NCI-H2171 (cell line): Measurements from ENCODE around the gene DTHD1.

Experiments used
- DNase-seq: peaks from one replicate; lab custom pipeline; 2025; lab: John Stamatoyannopoulos, UW

Gene DTHD1

DNA sequence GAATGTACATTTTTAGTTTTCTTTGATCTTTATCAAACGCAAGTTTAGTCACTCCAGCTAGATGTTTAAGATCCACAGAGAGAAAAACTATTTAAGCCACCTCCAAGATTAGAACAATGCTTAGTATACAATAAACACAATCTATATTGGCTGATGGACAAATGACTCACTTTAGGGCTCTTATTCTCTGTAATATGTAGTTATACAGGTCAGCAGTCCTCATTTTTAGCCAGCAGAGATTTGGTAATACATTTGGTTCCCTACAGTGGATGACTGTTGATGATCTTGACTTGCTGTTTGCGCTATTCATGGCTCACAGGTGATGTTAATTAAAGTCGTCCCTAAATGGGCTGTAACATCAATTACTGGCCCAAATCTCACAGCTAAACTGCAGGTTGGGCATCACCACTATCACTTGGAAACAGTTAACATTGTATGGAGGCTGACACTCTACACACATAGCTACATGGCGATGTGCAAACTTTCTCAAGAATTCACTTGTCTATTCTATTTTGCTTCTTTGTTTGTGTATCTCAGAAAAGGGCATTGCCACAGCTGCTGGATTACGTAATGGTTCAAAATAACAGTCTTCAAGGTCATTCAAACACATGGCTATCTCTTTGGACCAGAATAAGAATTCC is 11.8 kb upstream of the DTHD1 start:
- no peak for DNase-seq

DNA sequence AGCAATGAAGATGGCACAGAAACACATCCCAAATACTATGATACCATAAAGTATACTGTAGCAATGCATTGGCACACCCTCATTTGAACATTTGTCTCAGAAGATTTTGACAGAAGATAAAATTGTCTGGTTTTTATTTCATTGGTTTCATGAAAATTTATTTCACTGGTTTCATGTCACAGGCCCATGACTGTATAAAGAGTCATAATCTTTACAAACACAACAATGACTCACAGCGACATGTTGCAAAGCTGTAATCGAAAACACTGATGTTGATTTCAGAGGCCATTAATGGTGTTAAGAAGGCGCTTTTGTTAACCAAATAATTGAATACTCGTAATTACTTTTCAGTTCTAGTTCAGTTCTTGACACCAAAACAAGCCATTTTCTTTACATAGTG is 8.1 kb upstream of the DTHD1 start:
- no peak for DNase-seq

DNA sequence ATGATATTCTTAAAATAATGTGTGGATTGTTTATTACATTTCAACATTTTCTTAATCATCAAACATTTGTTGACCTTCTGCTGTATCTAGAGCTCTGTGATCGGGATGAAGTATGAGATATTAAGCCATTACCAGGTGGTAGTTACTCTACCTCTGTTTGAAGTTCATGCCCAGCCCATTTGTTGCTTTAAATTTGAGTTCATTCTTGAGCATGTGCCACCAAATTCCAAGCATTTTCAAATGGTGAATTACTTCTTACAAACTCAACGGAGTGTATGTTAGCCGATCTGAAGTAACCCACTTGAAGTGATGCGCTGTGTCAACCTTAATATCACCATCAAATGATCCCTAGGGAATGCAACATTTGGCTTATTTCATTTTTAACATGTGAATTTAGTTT is 7.3 kb upstream of the DTHD1 start:
- no peak for DNase-seq

DNA sequence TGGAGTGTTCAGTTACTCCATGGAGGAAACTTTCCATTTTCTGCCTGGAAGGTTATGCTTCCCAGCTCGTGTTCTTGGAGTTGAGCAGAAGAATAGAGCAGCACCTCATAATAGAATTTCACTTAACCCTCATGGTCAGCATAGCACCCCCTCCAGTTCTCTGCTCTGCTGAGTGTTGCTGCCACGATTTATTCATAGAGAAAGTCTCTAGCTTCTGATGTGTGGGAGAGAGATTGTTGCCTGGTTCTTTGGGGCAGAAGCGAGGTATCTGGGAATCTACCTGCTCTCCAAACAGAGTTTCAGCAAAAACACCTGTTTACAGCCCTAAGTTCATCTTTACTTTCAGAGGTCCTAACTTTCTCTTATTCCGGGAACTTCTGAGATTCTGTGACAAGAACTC is 3.9 kb upstream of the DTHD1 start:
- DNase-seq = no peak

DNA sequence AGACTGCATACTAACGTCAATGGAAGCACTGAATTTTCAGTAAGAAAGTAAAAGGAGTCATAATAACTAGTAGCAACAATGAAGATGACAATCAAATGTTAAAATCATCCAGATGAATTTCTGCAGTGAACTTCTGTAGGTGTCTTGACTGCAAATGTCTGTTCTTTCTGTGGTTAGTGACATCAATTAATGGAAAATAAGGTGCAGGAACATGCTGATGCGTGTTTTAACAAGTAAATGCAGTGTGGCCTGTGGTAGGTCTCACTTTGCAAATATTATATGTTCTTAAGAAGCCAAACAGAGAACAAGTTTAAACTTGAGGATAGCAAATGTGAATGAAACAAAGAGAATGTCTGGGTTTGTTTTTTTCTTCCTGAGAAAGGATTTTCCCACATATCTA is 2.6 kb upstream of the DTHD1 start:
- DNase-seq = no peak

DNA sequence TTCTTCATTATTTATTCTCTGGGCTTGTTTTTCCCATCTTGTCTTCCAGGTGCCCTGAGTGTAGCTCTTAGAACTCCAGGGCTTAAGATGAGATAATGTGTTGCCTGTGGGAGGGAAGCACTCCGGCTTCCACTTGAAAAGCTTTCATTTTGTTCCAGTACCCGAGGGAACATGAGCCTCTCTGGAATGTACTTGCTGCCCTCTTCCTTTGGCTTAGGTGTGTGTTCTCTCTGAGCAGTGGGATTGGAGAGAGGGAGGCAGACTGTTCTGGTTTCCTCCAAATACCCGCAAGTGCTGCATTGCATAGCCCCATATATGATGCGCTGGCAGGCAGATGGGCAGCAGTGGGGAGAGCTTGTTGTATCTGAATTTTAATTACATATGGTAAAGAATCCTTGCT is 861 bp upstream of the DTHD1 start:
- DNase-seq = no peak

DNA sequence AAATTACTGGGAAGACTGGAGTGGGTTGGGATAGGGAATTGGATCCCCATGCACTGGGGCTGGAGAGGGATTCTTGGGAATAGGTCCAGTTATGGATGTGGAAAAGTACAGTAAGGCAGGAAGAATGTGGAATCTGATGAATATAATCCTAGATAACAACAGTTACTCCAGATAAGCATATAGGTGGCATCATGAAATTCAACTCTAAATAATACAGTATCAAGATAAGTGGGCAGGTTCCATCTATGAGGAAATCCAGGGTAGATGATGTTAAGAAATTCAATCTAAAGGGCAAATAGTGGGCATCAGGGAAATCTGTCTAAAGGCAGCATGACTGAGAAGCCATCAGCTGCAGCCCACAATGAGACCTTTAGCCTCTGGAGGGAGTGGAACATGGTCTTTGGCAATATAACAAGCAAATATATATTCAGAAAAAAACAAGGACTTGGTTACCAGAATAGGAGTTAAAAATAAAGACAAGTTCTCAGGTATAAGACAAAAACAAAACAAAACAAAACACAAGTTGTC is 1.2 kb downstream of the DTHD1 start:
- DNase-seq = no peak

DNA sequence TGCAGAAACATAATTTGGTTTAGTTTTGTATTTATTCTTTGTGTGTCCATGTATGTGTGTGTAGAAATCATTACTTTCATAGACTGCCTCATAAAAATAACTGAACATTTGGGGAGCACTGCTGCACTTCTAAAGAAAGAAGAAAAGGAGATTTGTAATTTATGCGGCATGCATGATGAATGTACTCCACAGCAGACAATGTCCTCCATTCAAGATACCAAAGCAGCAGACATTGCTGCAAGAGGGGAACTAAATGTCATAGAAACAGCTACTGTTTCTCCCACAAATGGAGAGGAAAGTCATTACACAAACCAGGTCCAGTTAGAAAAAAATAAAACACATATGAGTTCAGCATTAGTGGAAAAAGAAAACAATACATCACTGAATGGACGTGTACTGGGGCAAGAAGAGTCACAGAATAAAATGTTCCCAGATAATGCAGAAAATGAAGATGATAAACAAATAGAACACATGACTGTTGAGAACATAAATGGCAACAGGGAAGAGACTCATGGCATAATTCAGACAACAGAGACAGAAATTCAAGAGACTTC is 2.6 kb downstream of the DTHD1 start:
- no peak for DNase-seq

DNA sequence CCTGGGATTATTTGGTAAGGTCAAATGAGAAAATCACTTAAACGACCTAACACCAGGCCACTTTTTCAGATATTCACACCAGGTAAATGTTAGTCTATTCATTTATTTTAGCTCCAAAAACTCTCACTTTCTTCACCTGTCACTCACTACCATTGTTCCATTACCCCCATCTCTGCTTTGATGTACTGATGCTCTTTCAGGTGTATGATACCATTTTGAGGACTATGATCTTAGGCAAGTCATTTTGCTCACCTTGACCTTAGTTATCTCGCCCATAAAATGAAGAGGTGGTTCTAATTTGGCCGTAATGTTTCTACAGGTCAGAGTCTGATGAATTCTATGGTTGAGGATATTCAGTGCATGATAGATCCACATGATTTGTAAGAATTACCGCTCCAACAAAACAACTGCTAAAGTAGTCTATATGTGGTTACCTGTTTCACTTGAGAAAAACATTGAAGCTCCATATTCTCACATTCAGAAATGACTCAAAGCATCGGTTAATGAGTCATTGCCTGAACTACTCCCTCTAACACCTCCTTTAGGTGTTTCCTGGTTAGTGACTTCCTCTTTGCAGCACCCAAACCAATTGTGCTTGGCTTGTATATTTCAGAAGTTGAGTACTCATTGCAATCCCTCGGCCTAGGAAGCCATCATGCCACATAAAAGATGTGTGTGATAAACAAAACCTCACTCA is 4.5 kb downstream of the DTHD1 start:
- no peak for DNase-seq

DNA sequence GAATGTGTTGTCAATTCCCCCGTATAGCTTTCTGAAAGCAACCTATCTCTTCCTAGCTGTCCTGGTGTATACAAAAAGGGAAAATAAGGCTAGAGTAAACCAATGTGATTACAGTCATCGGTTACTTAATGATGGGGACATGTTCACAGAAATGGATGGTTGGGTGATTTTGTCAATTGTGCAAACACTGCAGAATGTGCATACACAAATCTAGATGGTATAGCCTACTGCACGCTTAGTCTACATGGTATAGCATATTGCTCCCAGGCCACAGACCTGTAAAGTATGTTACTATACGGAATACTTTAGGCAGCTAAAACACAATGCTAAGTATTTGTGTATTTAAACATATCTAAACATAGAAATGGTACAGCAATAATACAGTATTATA is 5.1 kb downstream of the DTHD1 start:
- DNase-seq = no peak

DNA sequence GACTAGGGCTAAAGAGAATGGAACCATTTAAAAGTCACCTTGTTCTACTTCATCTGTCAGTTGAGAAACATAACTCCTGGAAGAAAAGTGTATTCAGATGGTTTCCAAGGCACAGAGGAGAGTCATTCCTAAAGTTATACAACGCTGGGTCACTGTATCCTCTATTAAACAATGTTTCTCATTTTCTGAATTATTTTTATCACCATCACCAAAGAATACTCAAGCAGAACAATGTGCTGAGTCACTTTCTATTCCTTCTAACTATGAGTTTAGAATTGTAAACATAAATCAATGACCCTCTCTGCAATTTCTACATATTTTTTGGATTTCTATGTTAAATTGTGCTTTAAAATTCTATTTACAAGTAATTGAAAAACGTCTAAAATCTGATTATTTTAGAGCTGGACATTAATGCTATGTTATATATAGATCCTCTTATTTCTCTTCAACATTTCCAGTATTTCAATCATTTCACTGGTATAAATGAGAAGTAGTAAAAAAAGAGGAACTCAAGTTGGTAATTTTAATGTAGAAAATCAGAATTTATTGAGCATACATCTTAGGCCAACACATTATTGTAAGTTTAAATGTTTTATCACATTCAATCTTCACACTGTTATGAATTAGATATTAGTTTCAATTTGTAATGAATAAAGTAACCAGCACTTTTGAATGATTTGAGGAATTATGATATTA is 7.5 kb downstream of the DTHD1 start:
- DNase-seq = no peak

DNA sequence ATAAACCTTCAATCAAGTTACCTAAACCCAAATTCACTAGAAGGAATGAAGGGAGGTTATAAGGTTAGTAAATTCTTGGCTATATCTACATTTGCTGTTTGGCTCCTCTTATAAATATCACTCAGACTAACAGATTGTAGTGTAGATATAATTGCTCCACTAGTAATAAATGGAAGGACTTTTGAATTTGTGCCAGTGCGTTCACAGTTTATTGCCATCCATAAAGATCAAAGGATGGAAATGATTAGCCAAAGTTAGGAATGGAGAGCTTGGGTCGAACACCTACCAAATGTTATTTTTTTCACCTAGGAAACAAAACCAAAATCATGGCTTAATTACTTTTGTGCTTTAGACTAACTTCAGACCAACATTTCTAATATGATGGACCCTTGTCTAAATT is 9.2 kb downstream of the DTHD1 start:
- DNase-seq = no peak

DNA sequence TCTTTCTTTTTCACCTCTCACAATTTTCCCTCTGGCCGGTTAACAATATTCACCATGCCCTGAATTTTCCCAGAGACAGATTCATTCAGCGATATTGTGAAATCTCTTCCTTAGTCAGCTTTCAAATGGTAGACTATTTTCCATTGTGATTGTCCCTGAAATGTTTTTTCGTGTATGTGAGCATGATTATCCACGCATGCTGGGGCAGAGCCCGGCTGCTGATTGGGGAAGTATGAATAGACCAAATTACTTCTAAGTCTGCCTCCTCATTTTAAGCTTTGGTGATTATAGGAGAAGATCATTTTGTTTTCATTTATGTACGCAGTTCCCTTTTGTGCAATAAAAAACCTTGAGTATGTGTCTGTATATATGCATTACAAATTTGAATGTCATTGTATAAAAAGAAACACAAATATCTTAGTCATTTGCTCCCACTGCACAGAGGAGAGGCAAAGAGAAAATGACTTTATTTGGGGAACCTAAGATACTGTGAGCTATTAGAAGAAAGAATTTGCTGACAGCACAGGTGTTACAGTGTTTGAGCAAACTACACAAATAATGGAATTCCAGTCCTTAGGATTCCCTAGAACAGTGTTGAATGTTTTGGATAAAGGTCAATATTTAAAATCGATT is 11.3 kb downstream of the DTHD1 start:
- DNase-seq = no peak

DNA sequence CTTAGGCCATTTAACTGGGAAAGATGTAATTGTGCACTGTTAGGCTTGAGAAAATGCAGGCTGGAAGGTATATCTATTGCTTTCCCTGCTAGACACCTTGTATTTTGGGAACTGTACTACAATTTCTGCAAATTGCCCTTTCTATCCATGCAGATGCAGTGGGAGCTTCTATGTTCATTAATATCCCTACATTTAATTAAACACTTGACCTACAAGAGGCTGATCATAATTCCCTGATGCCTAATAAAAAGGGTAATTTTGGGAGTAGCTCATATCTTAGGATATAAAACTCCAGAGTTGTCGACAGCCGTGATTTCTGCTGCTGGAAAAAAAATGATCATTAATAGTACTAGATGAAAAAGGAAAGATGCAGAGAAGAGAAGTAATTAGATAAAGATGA is 19.7 kb downstream of the DTHD1 start:
- no peak for DNase-seq

DNA sequence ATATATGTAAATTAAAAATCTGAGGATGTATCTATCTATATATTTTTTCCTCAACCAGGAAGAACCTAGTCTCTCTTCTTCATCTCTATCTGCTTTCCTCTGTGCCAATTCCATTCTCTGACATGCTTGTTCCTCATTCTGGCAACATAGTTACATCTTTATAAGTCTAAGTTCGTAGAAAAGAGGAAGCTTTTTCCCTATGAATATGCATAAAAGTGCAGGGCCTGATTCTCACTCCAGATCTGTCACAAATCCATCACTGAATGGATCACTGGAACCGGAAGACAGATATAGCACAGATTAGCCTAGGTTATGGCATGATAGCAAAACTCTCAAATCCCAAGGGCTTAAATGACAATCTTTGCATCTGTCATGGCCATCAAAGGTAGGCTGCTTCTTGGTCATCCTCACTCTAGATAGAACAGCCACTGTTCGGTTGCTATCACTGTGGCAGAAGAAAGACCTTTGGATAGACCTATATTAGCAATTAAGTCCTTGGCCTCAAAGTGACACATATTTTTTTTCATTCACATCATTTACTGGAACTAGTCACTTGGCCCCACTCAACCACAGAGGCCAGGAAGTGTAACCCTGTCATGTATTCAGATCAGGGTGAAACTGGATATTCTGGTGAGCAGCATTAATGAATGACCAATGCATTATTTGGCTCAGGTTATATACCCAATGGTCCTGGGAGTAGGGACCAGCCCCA is 22.2 kb downstream of the DTHD1 start:
- no peak for DNase-seq

DNA sequence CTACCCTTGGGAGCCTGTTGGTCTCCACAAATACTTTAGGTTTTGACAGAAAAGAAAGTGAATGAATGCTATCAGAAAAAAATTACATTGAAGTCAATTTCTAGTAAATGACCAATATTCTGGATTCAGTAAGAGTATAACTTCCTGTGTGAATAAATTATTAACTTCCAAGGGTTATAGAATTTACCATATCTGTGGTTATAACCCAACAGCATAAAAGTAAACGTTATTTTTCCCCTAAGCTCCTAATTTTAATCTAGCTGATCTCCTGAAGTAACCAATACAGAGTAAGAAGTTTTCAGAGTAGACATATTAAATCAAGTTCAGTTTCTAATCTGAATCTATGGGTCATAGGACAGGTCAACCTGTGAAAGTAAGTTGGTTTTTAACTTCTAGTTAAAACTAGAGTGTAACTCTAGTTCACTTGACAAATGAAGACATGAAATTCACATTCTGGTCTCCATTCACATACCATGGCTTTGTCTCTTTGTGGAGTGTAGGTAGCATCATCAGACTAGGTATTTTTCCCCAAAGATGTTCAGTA is 22.8 kb downstream of the DTHD1 start:
- DNase-seq = no peak

DNA sequence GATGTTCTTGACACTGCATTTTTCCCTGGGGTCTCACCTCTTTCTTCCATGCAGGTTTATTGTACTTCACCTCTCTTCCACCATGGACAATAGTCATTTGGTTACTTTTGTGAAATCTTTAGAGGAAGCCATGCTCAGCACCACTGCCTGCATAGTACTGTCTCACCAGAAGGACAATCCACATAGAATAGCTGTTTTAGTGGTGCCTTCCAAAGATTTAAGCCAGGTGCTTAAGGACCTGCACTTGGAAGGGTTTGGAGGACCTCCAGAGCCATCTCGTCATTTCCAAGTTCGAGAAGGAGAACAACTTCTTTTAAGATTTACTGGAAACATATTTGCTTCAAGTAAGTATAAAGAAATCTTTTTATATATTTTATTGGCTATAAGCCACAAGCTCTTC is 26.7 kb downstream of the DTHD1 start:
- no peak for DNase-seq

DNA sequence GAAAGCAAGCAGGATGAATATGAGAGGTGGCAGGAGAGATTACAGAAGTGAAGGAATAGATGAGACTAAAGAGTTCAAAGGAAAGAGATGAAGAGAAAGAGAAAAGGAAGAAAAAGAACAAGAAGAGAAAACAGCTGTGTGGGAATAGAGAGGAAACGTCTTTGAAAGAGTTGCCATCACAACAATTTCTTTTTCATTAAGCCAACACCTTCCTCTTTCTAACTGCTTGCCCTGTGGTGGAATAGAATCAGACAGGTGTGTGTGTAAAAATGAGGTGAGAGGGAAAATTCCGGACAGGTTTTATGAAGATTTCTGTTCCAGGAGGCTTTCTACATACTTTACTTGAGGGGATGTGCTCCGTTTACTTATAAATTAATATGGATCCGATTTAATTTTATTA is 28.8 kb downstream of the DTHD1 start:
- no peak for DNase-seq

DNA sequence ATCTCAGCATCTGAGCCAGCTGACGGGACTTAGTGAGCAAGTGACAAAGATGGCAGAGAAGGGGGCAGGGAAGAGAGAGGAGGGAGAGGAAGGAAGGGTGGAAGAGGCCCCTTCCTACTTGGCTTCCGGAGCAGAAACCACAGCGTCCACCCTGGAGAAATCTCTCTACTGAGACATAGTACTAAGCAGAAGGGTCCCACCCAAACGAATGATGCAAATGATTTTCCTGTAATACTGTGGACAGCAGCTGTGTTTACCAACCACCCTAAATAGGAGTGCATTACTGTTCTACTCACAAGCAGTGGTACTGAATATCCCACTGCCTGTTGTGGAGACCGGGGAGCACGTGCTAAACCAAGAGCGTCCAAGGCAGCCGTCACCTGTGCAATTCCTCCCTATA is 29.4 kb downstream of the DTHD1 start:
- no peak for DNase-seq

DNA sequence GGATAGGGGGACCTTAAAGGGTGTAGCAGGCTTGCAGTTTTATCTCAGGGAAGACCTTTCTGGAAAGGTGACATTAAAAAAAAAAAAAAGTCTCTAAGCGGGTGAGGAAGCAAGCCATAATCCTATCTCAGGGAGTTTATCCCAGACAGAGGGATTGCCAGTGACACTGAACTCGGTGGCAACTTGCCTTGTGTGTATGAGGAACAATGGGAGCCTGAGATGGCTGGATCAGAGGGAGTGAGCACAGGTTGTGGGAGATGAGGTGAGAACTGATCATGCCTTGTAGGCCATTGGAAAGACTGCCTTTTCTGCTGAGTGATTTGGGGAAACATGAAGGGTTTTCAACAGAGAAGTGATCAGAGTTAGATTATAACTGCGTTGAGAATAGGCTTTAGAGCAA is 31.1 kb downstream of the DTHD1 start:
- DNase-seq = no peak

DNA sequence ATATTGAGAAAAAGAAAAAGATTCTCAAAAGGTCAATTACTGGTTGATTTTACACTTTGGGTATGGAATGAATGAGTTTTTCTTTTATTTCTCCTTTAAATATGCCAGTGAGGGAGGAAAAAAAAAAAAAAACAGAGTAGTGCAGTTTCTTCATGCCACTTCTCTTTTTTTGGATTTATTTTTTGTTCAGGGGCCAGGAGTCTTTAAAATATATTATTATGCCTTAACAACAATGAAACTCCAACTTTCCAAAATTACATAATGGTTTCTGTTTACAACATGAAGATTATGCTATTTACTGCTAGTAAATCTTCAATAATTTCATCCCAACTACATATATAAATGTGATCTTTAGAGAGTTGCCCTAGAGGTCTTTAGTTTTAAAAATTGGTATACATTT is 31.9 kb downstream of the DTHD1 start:
- DNase-seq = no peak

DNA sequence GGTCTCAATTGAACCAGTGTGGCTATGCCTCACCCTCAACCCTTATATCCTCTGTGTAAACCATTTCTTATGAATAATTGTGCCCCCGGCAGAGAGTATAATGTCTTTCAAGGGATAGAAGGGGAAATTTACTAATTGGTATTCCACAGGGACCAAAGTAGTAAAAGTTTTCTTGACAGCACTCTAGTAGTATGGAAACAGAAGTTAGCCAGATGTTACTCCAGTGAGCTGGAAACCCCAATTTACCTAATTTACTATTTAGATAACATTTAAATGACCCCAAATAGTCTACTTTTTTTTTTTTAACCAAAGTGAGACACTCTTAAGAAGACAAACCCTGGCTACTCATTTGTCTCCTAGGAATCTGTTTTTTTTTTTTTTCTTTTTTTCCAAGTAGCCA is 32.3 kb downstream of the DTHD1 start:
- DNase-seq = no peak
